HG02938 (cell line): ENCODE measurements around the gene MAP3K7CL.

ENCODE experiments used
- ATAC-seq: cut with Tn5 transposase; IDR thresholded peaks from one replicate; pipeline ENCODE4 v1.9.1; 2021; ENCODE audit warnings: mild to moderate bottlenecking, moderate library complexity; ENCODE audit not compliant: unreplicated experiment

Gene MAP3K7CL

GRCh38 chr21:29194342-29194741 lies 63.9 kb downstream of the MAP3K7CL start:
- no peak for ATAC-seq

- ATAC-seq = no peak
Measured at GRCh38 chr21:29194847-29195246, 64.4 kb downstream of the MAP3K7CL start.

GRCh38 chr21:29195981-29196669 lies 65.7 kb downstream of the MAP3K7CL start:
- ATAC-seq = peak; percentile 92

GRCh38 chr21:29196670-29197191 lies 66.3 kb downstream of the MAP3K7CL start:
- peak; percentile 29 for ATAC-seq

GRCh38 chr21:29201186-29201585 lies 70.7 kb downstream of the MAP3K7CL start:
- no peak for ATAC-seq

- ATAC-seq = no peak
Measured at GRCh38 chr21:29205009-29205408, 74.6 kb downstream of the MAP3K7CL start.

GRCh38 chr21:29205988-29206387 lies 75.5 kb downstream of the MAP3K7CL start:
- ATAC-seq = no peak

GRCh38 chr21:29206445-29206844 lies 76.0 kb downstream of the MAP3K7CL start:
- no peak for ATAC-seq

GRCh38 chr21:29207201-29207600 lies 76.8 kb downstream of the MAP3K7CL start:
- no peak for ATAC-seq

GRCh38 chr21:29208044-29208681 lies 77.7 kb downstream of the MAP3K7CL start:
- ATAC-seq = no peak

GRCh38 chr21:29208682-29209059 lies 78.2 kb downstream of the MAP3K7CL start:
- ATAC-seq = no peak

- no peak for ATAC-seq
Measured at GRCh38 chr21:29209696-29210095, 79.3 kb downstream of the MAP3K7CL start.

GRCh38 chr21:29211205-29211604 lies 80.8 kb downstream of the MAP3K7CL start:
- ATAC-seq = no peak

GRCh38 chr21:29212446-29212845 lies 82.0 kb downstream of the MAP3K7CL start:
- ATAC-seq = no peak

- no peak for ATAC-seq
Measured at GRCh38 chr21:29213513-29214385, 83.3 kb downstream of the MAP3K7CL start.

- no peak for ATAC-seq
Measured at GRCh38 chr21:29215709-29216108, 85.3 kb downstream of the MAP3K7CL start.

GRCh38 chr21:29217818-29218291 lies 87.4 kb downstream of the MAP3K7CL start:
- no peak for ATAC-seq

GRCh38 chr21:29218749-29219148 lies 88.3 kb downstream of the MAP3K7CL start:
- no peak for ATAC-seq

- ATAC-seq = no peak
Measured at GRCh38 chr21:29219165-29219770, 88.8 kb downstream of the MAP3K7CL start.

GRCh38 chr21:29221253-29221744 lies 90.9 kb downstream of the MAP3K7CL start:
- ATAC-seq = no peak

GRCh38 chr21:29224006-29224405 lies 93.6 kb downstream of the MAP3K7CL start:
- no peak for ATAC-seq
